Measurements from ENCODE around the gene LPP. TPM values are rescaled to one million over a fixed set of nuclear protein-coding genes. Genes with fewer than 3 reads are reported as not detected.

The LPP gene
- total RNA-seq, 4 donors from 2014 or later: 56.0 to 65.7 (median 58.1) TPM

DNA sequence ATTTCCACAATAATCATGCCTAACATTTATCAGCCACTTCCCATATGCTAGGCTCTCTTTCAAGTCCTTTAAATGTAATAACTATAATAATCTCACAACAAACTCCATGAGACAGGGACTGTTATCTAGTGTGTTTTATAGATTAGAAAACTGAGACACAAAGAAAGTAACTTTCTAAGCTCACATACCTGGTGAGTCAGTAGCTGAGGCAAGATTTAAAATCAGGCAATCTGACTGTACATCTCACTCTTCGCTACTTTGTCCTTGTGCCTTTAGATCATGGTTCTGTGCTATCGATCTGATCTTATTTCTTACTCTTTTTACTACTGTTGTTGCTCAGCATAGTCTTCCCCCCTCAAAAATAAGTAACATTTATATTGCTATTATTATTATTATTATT lies 295.5 kb downstream of the LPP start:
- DNase-seq (no peak), ATAC-seq (no peak)
- TF ChIP-seq POLR2A (IDR thresholded peaks at IDR 0.05): no peak
- TF ChIP-seq, protein P1, sequence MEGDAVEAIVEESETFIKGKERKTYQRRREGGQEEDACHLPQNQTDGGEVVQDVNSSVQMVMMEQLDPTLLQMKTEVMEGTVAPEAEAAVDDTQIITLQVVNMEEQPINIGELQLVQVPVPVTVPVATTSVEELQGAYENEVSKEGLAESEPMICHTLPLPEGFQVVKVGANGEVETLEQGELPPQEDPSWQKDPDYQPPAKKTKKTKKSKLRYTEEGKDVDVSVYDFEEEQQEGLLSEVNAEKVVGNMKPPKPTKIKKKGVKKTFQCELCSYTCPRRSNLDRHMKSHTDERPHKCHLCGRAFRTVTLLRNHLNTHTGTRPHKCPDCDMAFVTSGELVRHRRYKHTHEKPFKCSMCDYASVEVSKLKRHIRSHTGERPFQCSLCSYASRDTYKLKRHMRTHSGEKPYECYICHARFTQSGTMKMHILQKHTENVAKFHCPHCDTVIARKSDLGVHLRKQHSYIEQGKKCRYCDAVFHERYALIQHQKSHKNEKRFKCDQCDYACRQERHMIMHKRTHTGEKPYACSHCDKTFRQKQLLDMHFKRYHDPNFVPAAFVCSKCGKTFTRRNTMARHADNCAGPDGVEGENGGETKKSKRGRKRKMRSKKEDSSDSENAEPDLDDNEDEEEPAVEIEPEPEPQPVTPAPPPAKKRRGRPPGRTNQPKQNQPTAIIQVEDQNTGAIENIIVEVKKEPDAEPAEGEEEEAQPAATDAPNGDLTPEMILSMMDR (IDR thresholded peaks at IDR 0.05 in 4 of 5, conservative IDR thresholded peaks at IDR 0.05 in 1 of 5): no peak
- H3K27ac ChIP-seq: peak overlapping the region in 1 of 4 donors; percentile 12
- peaks cover 11% of the 10 kb centered on the region in 2 donors for H3K4me1 ChIP-seq
- no peaks in the 10 kb centered on the region for H3K9me3 ChIP-seq
- no peak overlapping the region for H3K4me3 ChIP-seq
- no peaks in the 10 kb centered on the region for H3K36me3 ChIP-seq
- in situ Hi-C loops (cut with MboI; ENCODE audit: low sequenced_read_pairs in 4 of 4) (no loop called here), intact Hi-C loops (cut with DNase I; ENCODE audit: low total_unique reads) (no loop called here)
- no peaks in the 10 kb centered on the region for H3K27me3 ChIP-seq

DNA sequence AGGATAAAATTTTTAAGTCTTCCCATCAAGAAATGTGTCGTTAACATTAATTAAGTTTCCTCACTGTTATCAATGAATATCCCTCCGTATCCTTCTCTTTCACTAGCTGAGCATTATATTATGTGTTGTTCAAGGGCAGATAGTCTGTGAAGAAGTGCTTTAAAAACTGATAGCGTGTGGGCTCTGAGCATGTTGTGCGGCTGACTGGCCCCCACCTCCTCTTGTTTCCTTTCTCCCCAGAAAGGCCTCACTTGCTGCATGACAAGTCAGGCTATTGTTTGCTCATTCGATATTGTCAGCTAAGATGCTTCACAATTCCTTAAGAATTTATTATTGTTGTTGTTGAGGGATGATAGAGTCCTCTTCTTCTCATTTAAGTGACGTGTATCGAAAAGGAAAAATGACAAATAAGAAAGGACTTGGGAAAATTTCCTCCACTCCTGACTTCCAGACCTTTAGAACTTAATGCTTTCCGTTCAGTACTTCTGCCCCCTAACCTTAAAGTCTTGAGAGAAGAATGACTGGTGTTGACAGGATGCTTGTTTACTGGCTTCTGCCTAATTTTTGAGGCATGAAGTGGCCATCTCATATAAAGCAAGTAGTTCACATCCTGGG lies 298.3 kb downstream of the LPP start:
- ATAC-seq (no peak), DNase-seq (no peak)
- intact Hi-C loops (cut with DNase I; ENCODE audit: low total_unique reads) (no loop called here), in situ Hi-C loops (cut with MboI; ENCODE audit: low sequenced_read_pairs in 4 of 4) (loop anchor here in 1 of 4 donors (25.0 kb wide), 1 partner anchor 685 kb away; no protein-coding TSS in a partner anchor)
- Histone ChIP-seq H3K36me3 (no peaks in the 10 kb centered on the region), H3K27ac (no peak overlapping the region), H3K4me1 (peaks cover 11 to 16% of the 10 kb centered on the region in 2 donors), H3K9me3 (no peaks in the 10 kb centered on the region), H3K4me3 (no peak overlapping the region), H3K27me3 (no peaks in the 10 kb centered on the region)
- TF ChIP-seq POLR2A (IDR thresholded peaks at IDR 0.05): no peak
- TF ChIP-seq, protein P1 (IDR thresholded peaks at IDR 0.05 in 4 of 5, conservative IDR thresholded peaks at IDR 0.05 in 1 of 5): no peak

DNA sequence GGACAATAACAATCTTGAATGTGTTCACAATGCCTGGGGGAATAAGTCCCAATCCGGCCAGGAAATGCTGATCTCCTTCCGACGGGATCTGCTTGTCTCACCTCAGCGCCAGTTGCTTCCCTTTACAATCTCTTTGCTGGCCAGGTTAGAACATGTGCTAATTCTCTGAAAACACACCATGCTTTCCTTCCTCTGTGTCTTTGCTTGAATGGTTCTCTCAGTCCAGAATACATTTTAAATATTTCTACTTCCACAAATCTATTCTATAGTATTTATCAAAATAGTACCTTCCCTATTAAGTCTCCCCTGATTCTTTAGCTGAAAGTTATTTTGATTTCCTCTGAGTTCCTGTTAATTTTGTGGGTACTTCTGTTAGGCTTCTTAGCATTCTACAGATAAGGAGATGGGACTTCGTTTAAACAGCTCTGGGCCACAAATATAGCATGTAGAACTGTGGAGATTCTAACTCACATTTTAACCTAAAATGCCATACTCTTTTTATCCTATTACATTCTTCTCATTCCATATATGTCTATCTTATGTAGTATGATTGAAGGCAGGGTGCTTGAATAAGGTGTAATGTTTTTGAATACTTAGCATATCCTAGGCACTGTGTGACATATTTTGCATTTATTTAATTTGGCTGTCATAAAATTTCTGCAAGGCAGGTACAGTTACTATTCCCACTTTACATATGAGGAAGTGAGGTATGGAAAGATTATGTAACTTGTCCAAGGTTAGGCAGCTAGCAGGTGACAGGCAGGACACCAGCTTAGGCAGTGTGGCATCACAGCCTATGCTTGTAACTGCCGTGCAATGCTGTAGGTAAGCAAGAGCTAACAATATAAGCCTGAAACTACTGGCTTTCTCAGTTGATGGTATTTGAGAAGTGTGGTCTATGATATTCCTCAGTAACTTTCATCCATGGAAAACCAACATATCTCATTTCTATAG lies 299.8 kb downstream of the LPP start:
- ATAC-seq (no peak), DNase-seq (no peak)
- no peaks in the 10 kb centered on the region for H3K36me3 ChIP-seq
- no peak overlapping the region for H3K27ac ChIP-seq
- H3K4me1 ChIP-seq: peaks cover 7 to 13% of the 10 kb centered on the region in 2 donors
- H3K9me3 ChIP-seq: no peaks in the 10 kb centered on the region
- H3K4me3 ChIP-seq: no peak overlapping the region
- TF ChIP-seq, protein P1 (IDR thresholded peaks at IDR 0.05 in 4 of 5, conservative IDR thresholded peaks at IDR 0.05 in 1 of 5): no peak
- no peak for TF ChIP-seq POLR2A (IDR thresholded peaks at IDR 0.05)
- in situ Hi-C loops (cut with MboI; ENCODE audit: low sequenced_read_pairs in 4 of 4) (loop anchor here in 1 of 4 donors (25.0 kb wide), 1 partner anchor 684 kb away; no protein-coding TSS in a partner anchor), intact Hi-C loops (cut with DNase I; ENCODE audit: low total_unique reads) (no loop called here)
- H3K27me3 ChIP-seq: no peaks in the 10 kb centered on the region

DNA sequence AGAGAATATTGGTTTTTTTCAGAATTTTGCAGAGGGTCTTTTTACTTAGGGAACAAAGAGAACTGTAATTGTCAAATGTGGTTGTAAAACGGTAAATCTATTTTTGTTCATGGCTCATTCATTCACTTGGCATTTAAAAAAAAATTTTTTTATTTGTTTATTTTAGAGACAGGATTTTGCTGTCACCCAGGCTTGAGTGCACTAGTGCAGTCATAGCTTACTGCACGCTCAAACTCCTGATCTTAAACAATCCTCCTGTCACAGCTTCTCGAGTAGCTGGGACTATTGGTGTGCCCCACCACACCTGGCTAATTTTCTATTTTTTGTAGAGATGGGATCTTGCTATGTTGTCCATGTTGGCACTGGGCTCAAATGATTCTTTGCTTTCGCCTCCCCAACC lies 301.8 kb downstream of the LPP start:
- DNase-seq (no peak), ATAC-seq (no peak)
- H3K27me3 ChIP-seq: no peaks in the 10 kb centered on the region
- H3K9me3 ChIP-seq: no peaks in the 10 kb centered on the region
- H3K27ac ChIP-seq: no peak overlapping the region
- H3K36me3 ChIP-seq: no peaks in the 10 kb centered on the region
- no peak for TF ChIP-seq POLR2A (IDR thresholded peaks at IDR 0.05)
- TF ChIP-seq, protein P1 (IDR thresholded peaks at IDR 0.05 in 4 of 5, conservative IDR thresholded peaks at IDR 0.05 in 1 of 5): no peak
- H3K4me1 ChIP-seq: peaks cover 0 to 9% of the 10 kb centered on the region in 2 donors
- no peak overlapping the region for H3K4me3 ChIP-seq
- intact Hi-C loops (cut with DNase I; ENCODE audit: low total_unique reads) (no loop called here), in situ Hi-C loops (cut with MboI; ENCODE audit: low sequenced_read_pairs in 4 of 4) (loop anchor here in 1 of 4 donors (25.0 kb wide), 1 partner anchor 682 kb away; no protein-coding TSS in a partner anchor)

Data from gastrocnemius medialis (tissue), 4 donors.